Thyroid gland (tissue), 4 donors: Measurements from ENCODE around the gene MAP3K6.

ENCODE experiments used
- CTCF ChIP-seq, 6 experiments: fragments of 200-600 bp in 3 of 6; fragments of 450-650 bp in 3 of 6; sonication (generic) in 3 of 6; IDR thresholded peaks; one replicate each; pipeline ENCODE4 v1.5.1; 2016 to 2019; ENCODE audit warnings: antibody characterized with exemption in 6 of 6, mild to moderate bottlenecking in 2 of 6, inconsistent platforms in 1 of 6, moderate library complexity in 1 of 6
- POLR2A ChIP-seq, 2 donors: fragments of 450-650 bp; IDR thresholded peaks; one replicate each; pipeline ENCODE4 v1.6.1; 2017; ENCODE audit warnings: antibody characterized with exemption in 2 of 2, mild to moderate bottlenecking in 2 of 2, moderate library complexity in 1 of 2

GRCh38 chr1:27408151-27408550 lies 41.4 kb upstream of the MAP3K6 start:
- TF ChIP-seq POLR2A (IDR thresholded peaks at IDR 0.05): no peak
- no peak for TF ChIP-seq CTCF (IDR thresholded peaks at IDR 0.05)
